Femur (tissue), 1 donor: ENCODE results near the gene RCAN2.

Experiments used
- DNase-seq: peaks from one replicate; pipeline ENCODE4 v3.0.0-alpha.2; 2017

RCAN2 gene

DNA sequence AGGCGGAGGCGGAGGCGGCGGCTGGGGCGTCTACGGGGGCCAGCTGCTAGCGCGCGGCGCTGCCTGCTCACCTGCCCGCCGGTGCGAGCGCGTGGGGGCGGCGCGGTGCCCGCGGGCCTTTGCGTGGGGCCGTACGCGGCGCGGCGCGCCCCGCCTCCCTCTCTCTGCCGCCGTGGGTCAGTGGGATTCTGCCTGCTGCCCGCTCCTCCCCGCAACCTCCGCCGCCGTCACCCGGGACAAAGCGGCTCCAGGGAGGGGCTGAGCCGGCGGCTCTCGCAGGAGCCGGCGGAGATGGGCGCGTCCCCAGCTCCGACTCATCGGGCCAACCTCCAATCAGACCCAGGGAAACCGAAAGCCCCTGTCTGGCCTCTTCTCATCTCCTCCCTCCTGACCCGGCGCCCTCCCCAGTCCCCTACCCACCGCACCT lies at the start of gene RCAN2:
Gene RCAN2, minus strand, starts transcription at position 249 of the 427 bp plus-strand sequence.
- DNase-seq, result peak; percentile 63

GRCh38 chr6:46539866-46540265 lies 48.6 kb upstream of the RCAN2 start:
- DNase-seq, result no peak

DNA sequence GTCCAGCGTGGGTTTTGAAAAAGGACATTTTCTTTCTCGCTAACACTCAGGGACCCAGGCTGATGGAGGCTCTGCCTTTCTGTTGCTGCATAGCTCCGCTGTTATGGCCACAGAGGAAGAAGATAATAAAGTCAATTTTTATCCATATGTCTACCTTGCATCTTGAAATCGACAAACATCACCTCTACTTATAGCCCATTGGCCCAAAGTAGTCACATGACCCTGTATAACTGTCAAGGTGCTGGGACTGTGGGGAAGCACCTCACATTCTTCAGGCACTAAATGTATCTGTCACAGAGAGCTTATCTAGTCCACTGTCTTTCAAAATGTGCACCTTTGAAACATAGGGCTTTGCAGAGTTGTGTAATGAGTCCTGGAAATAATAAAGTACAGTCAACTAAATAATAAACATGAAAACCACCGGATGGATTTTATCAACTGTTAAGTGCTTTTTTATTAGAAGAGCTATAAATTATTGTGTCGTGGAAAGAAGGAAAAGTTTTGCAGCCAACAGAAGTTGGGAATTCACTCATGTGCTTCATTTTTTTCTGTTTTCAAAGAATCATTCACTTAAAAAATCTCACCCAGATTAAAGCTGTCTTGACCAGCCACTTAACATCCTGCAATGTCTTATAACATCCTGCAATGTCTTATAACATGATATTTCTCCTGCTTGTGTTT lies 47.7 kb upstream of the RCAN2 start:
- no peak for DNase-seq

GRCh38 chr6:46530896-46531295 lies 39.6 kb upstream of the RCAN2 start:
- no peak for DNase-seq

DNA sequence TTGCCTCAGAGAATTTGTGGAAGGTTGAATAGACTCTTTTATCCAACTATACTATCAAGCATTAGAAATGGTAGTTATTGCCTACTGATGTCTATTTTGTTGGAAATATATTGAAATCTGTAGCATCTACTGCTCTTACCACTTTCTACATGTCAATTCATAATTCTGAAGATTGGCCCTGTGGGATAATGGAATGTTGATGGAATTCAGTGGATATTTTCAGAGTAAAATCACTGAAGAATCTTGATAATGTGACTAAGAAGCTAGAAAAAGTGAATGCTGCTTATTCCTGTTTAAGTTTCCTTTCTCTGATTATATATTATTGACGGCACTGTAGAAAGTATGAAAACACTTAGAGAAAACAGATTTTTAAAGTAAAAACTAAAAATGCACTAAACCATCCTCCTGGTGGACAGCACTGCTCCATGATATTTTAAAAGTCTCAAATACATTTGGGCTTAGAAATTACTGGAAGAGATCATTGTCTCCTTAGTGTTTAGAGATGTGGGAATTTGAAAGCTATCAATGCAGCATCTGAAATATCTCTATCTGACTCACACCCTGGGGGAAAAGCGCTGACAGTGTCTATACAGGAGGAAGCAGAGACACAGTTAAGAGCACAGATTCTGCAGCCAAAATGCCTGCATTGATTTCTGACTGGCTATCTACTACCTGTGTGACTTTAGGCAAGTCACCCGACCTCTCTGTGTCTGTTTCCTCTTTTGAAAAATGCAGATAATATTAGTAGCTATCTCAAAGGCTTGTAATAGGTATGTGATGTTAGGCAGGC lies 37.9 kb upstream of the RCAN2 start:
- DNase-seq, result no peak

- no peak for DNase-seq
Measured at GRCh38 chr6:46526607-46527006, 35.4 kb upstream of the RCAN2 start.

DNA sequence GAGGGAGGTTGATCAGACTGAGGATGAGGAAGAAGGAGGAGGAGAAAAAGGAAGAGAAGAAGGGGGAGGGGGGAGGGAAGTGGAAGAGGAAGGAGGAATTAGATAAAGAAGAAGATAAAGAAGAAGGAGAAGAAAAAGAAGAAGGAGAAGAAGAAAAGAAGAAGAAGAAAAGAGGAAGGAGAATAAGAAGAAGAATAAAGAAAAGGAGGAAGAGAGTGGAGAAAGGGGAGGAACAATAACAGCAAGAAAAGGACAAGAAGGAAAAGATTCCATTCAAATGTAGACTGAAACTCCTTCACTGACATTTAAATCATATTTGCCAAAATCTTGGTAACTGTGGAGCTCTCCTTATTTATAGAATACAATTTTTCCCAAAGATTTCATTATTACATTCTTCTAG lies 34.3 kb upstream of the RCAN2 start:
- no peak for DNase-seq

DNA sequence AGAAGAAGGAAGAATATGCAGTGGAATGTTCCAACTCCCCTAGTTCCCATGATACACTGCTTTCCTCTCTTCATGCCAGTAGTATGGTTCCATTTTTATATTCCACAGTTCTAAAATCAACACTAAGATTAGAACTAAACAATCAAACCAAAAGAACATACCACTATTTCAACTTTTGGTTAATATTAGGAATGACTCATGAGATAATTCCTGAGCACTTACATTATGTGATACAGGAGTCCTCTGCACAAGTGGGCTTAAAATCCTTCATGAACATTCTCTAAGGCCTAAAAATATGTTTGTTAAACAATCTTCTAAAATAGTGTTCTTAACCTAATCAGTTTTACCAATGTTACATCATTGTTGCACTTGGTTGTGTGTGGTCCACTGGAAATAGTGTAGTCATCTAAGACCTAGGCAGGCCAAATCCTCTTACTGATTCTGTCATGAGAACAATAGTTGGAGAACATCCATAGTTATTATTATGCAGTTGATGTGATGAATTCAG lies 30.3 kb upstream of the RCAN2 start:
- no peak for DNase-seq

DNA sequence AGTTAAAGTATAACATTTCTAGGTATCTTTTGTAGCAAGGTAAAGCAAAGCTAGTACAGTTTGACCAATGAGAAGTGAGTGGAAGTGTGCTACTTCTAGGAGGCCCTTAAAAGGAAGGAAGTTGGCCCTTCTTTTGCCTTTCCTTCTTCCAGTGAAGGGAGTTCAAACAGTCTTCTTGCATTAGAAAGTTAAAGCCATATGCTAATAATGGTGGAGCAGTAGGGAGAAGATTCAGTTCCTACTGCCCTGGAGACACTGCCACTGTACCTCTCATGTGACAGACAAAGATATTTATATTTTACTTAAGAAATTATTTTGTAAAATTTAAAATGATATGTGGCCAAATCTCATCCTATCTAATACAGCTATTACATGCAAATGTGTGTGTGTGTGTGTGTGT lies 26.0 kb upstream of the RCAN2 start:
- DNase-seq, result no peak

GRCh38 chr6:46513533-46513932 lies 22.3 kb upstream of the RCAN2 start:
- DNase-seq, result no peak

- no peak for DNase-seq
Measured at GRCh38 chr6:46511320-46511719, 20.1 kb upstream of the RCAN2 start.

- DNase-seq, result peak; percentile 63
Measured at GRCh38 chr6:46510651-46511050, 19.4 kb upstream of the RCAN2 start.

- no peak for DNase-seq
Measured at GRCh38 chr6:46509981-46510510, 18.8 kb upstream of the RCAN2 start.

DNA sequence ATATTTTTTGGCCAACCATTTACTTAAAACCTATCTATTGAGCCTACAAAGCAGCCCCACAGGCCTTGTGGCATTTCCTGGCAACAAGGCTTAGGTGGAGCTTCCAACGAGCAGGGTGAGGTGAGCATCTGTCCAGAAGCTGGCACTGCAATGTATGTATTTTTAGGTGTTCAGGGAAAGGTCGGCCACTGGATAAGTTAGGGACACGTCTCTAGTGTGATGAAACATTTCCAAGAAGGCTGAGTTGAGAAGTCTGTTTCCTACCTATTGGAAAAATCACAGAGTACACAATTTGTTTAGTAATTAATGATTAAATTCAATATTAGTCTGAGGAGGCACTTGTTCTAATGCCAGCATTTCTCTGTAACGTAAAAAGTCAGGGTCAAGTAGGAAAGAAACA lies 17.8 kb upstream of the RCAN2 start:
- no peak for DNase-seq

DNA sequence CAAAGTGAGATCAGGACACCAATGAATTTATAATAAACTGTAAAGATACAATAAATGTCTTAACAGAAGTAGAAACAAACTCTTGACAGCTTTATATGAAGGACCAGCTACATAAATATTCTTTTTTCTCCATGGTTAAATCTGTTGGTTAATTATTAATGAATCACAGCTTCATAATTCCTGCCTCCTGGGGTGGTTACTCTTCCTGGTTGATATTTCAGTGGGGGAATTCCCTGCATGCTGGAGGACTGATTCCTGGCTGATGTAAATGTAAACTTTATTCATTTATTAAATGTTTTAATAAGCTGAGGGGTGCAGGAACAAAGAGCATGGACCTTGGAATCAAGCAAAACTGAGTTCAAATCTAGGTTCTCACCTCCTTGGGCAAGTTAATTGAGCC lies 16.2 kb upstream of the RCAN2 start:
- DNase-seq, result no peak

DNA sequence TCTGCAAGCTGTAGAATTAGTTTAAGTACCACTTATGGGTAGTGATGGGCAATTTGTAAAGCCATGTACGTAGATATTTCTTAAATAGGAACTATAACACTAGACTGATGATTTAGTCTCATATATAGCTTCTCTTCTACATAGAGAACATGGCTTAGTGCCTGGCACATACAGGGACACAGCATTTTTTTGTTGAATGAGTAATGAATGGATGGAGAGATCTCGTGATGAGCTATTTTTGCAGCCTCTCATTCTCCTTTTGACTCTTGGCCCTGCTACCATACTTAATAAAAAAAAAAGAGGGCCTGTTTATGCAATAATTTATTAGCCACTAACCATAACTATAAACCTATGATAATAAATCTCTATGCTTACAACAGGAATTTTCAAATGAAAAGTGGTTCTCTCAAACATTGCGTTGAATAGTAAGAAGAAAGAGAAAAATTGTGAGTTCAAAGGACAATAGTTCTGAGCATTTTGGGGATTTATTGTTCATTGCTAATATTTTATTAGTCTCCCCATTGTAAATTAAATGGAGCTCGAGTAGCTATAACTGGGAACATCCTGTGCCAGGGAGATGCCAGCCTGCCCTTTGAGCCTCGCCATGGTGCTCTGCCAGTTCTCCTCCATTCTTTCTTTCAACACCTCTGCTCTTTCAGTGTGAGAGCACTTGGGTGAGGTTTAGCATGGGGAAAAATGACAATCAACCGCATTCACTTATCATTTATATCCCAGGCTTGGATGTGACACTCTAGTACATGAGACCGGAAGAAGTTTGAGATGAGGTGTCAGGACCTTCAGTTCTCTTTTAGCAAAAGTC lies 14.7 kb upstream of the RCAN2 start:
- no peak for DNase-seq

DNA sequence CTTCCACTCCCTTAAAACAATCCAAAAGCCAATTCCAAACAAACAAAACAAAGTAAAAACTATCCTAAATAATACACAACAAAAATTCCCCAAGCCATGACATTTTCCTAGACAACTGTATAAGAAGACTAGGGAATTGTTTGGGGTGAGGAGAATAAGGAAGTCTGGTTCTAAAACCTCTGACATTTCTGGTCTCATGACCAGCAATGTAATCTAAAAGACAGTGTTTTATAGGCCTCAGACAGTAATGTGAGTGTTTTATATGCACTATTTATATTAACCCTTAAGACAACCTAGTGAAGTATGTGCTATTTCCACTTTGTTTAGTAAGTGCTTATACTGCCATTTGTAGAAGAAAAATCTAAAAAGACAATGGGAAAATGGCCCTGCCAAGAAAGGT lies 13.0 kb upstream of the RCAN2 start:
- no peak for DNase-seq

DNA sequence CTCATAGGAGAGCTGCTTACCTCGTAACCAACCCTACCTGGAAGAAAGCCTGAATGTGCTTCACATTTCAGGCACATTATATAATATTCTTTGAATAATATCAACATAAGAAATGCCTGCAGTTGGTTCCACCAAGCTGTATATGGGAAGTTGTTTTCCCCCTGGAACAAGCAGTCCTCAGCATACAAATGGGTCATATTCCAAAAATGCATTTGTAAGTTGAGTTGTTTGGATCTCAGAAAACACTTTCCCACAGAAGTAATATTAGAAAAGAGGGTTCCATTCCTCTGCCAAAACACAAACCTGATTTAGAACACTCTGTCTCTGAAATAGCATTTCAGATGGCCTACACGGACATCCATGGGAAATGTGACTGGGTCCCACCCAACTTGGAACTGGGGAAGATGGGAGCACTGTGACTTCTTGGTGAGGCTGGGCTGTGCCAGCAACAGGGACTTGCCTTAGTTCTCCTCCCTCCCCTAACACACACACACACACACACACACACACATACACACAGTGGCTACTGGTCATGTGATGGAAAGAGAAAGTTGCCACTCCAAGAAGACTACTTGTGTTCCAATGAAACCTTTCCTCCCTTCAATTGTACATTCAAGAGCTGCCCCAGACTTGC lies 11.4 kb upstream of the RCAN2 start:
- no peak for DNase-seq

DNA sequence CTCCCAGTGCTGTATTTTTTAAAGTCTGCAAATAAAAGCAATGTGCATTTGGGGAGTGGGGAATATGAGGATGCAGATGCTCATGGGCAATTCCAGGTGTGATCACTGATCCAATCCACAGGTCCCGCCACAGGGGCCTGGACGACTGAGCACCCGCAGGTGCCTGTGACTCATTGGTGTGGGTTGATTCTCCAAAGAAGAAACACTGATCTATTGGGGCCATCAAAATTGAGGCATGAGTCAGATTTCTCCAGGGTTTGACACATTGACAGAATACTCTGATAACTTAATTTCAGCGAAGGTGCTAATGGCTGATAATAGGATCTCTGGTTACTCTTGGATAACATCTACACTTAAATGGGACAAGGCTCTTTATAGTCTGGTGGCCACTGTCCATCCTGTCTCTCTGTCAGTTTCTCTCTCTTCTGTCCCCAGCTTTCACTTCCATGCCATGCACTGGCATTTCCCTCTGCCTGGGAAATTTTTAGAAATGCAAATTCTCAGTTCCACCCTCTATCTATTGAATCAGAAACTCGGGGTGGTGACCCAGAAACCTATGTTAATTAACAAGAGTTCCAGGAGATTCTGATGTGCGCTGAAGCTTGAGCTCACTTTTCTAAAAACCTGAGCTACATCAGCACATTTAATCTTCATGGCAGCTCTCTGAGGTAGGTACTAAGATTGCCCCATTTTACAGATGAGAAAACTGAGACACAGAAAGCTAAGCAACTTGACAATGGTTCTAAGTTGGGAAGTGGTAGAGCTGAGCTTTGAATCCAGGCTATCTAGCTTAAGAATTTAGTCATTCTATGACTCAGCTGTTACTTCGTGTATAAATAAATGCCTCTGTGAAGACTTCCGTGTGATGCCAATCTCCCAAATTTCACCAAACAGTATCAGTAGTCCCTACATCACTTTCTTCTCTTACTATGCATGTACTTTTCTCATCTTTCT lies 10.2 kb upstream of the RCAN2 start:
- no peak for DNase-seq

GRCh38 chr6:46500382-46500781 lies 9.1 kb upstream of the RCAN2 start:
- no peak for DNase-seq
